H9 (cell line): ENCODE measurements around the gene FCMR. TPM values are rescaled to one million over a fixed set of nuclear protein-coding genes. Genes with fewer than 3 reads are reported as not detected.

Experiments used
- DNase-seq: peaks from one replicate; pipeline ENCODE4 v3.0.0-alpha.2; 2017
- H2AFZ ChIP-seq: one replicate; pipeline ENCODE4 v1.6.1; 2013; ENCODE audit warnings: mild to moderate bottlenecking, low read length, control low read depth, moderate library complexity
- H2AK5ac ChIP-seq: 2 replicates; pipeline ENCODE4 v1.6.1; 2013; ENCODE audit warnings: low read length, control low read depth, mixed read lengths; ENCODE audit not compliant: insufficient read length
- H2BK120ac ChIP-seq: one replicate; pipeline ENCODE4 v1.6.1; 2013; ENCODE audit warnings: low read depth, mild to moderate bottlenecking, low read length, control low read depth, inconsistent platforms; ENCODE audit not compliant: poor library complexity, severe bottlenecking
- H2BK12ac ChIP-seq: 2 replicates; pipeline ENCODE4 v1.6.1; 2013; ENCODE audit warnings: low read length, control low read depth, mixed read lengths, low read depth; ENCODE audit not compliant: insufficient read length
- H2BK15ac ChIP-seq: 2 replicates; pipeline ENCODE4 v1.6.1; 2013; ENCODE audit warnings: low read depth, low read length, control low read depth
- H2BK20ac ChIP-seq: one replicate; pipeline ENCODE4 v1.6.1; 2013; ENCODE audit warnings: low read depth, mild to moderate bottlenecking, low read length, control low read depth, inconsistent platforms; ENCODE audit not compliant: poor library complexity, severe bottlenecking
- H2BK5ac ChIP-seq: 2 replicates; pipeline ENCODE4 v1.6.1; 2013; ENCODE audit warnings: low read length, control low read depth, mixed read lengths; ENCODE audit not compliant: insufficient read length
- H3K14ac ChIP-seq: 2 replicates; pipeline ENCODE4 v1.6.1; 2013; ENCODE audit warnings: low read length, control low read depth; ENCODE audit not compliant: insufficient read depth
- H3K18ac ChIP-seq: 2 replicates; pipeline ENCODE4 v1.6.1; 2013; ENCODE audit warnings: low read depth, mild to moderate bottlenecking, mixed read lengths, low read length, control low read depth; ENCODE audit not compliant: insufficient read length
- H3K23ac ChIP-seq: 2 replicates; pipeline ENCODE4 v1.6.1; 2013; ENCODE audit warnings: low read length, control low read depth, mixed read lengths, low read depth; ENCODE audit not compliant: insufficient read length
- H3K23me2 ChIP-seq: 2 replicates; pipeline ENCODE4 v1.6.1; 2013; ENCODE audit warnings: low read depth, mild to moderate bottlenecking, mixed read lengths, low read length, control low read depth; ENCODE audit not compliant: insufficient read length, poor library complexity, severe bottlenecking
- H3K27ac ChIP-seq: 2 replicates; pipeline ENCODE4 v1.5.1; 2013; ENCODE audit warnings: low read length, control low read depth, mixed read lengths, low read depth; ENCODE audit not compliant: insufficient read length
- H3K27me3 ChIP-seq: 2 replicates; pipeline ENCODE4 v1.6.1; 2013; ENCODE audit warnings: low read length, control low read depth, inconsistent platforms; ENCODE audit not compliant: insufficient read depth
- H3K4ac ChIP-seq: 2 replicates; pipeline ENCODE4 v1.6.1; 2013; ENCODE audit warnings: low read depth, mild to moderate bottlenecking, control low read depth, inconsistent platforms, low read length, moderate library complexity
- H3K4me1 ChIP-seq: 2 replicates; pipeline ENCODE4 v1.6.1; 2013; ENCODE audit warnings: low read length, control low read depth, inconsistent platforms; ENCODE audit not compliant: insufficient read depth
- H3K4me2 ChIP-seq: 2 replicates; pipeline ENCODE4 v1.6.1; 2013; ENCODE audit warnings: low read length, control low read depth, mixed read lengths; ENCODE audit not compliant: insufficient read length, insufficient read depth
- H3K56ac ChIP-seq: 2 replicates; pipeline ENCODE4 v1.6.1; 2013; ENCODE audit warnings: low read depth, mild to moderate bottlenecking, mixed read lengths, low read length, control low read depth; ENCODE audit not compliant: insufficient read length
- H3K79me1 ChIP-seq: 2 replicates; pipeline ENCODE4 v1.6.1; 2013; ENCODE audit warnings: low read depth, mild to moderate bottlenecking, moderate library complexity, low read length, control low read depth, inconsistent platforms; ENCODE audit not compliant: insufficient read depth, poor library complexity, severe bottlenecking
- H3K79me2 ChIP-seq: 2 replicates; pipeline ENCODE4 v1.6.1; 2013; ENCODE audit warnings: low read length, control low read depth, inconsistent platforms; ENCODE audit not compliant: insufficient read depth
- H3K9ac ChIP-seq: 2 replicates; pipeline ENCODE4 v1.6.1; 2013; ENCODE audit warnings: low read length, control low read depth, mixed read lengths; ENCODE audit not compliant: insufficient read length; ENCODE audit errors: extremely low read depth
- H3K9me3 ChIP-seq: one replicate; pipeline ENCODE4 v1.6.1; 2013; ENCODE audit warnings: low read depth, low read length, inconsistent platforms; ENCODE audit not compliant: control insufficient read depth
- H3T11ph ChIP-seq: one replicate; pipeline ENCODE4 v1.6.1; 2013; ENCODE audit warnings: mild to moderate bottlenecking, low read length, control low read depth, inconsistent platforms
- H4K20me1 ChIP-seq: one replicate; pipeline ENCODE4 v1.6.1; 2013; ENCODE audit not compliant: control insufficient read depth, insufficient read length, insufficient read depth
- H4K5ac ChIP-seq: 2 replicates; pipeline ENCODE4 v1.6.1; 2013; ENCODE audit warnings: low read depth, mild to moderate bottlenecking, mixed read lengths, low read length, control low read depth; ENCODE audit not compliant: insufficient read length
- H4K8ac ChIP-seq: replicated peaks from 2 replicates; pipeline ENCODE4 v1.6.1; 2013; ENCODE audit warnings: low read length, control low read depth, mixed read lengths, low read depth; ENCODE audit not compliant: insufficient read length
- H4K91ac ChIP-seq: 2 replicates; pipeline ENCODE4 v1.6.1; 2013; ENCODE audit warnings: low read depth, mild to moderate bottlenecking, moderate library complexity, mixed read lengths, low read length, control low read depth; ENCODE audit not compliant: insufficient read length
- H3K27ac Mint-ChIP-seq, 3 experiments: 2 replicates in 2 of 3; 3 replicates in 1 of 3; pipeline ENCODE4 v1.8.0; 2020 to 2021; ENCODE audit warnings: mixed read lengths in 3 of 3, mild to moderate bottlenecking in 1 of 3, moderate library complexity in 1 of 3
- H3K27me3 Mint-ChIP-seq: 2 replicates; pipeline ENCODE4 v1.8.0; 2021; ENCODE audit warnings: low read depth, mild to moderate bottlenecking, moderate library complexity, mixed read lengths
- H3K36me3 Mint-ChIP-seq, 3 experiments: 2 replicates in 2 of 3; 3 replicates in 1 of 3; pipeline ENCODE4 v1.8.0; 2020 to 2021; ENCODE audit warnings: low read depth in 3 of 3, mixed read lengths in 3 of 3; ENCODE audit not compliant: insufficient read depth in 1 of 3
- H3K4me1 Mint-ChIP-seq, 2 experiments: 2 replicates each; pipeline ENCODE4 v1.8.0; 2020; ENCODE audit warnings: mixed read lengths in 2 of 2
- H3K4me3 Mint-ChIP-seq, 2 experiments: 2 replicates in 1 of 2; 3 replicates in 1 of 2; pipeline ENCODE4 v1.8.0; 2020 to 2021; ENCODE audit warnings: mild to moderate bottlenecking in 2 of 2, mixed read lengths in 2 of 2, moderate library complexity in 1 of 2
- H3K9me3 Mint-ChIP-seq, 2 experiments: 2 replicates in 1 of 2; 3 replicates in 1 of 2; pipeline ENCODE4 v1.8.0; 2020; ENCODE audit warnings: mild to moderate bottlenecking in 2 of 2, mixed read lengths in 2 of 2, moderate library complexity in 1 of 2
- CTCF ChIP-seq: fragments of 200-600 bp; sonication (generic); conservative IDR thresholded peaks from 3 replicates; pipeline ENCODE4 v1.8.0; 2021; ENCODE audit warnings: antibody characterized with exemption, mild to moderate bottlenecking
- total RNA-seq: library from RNA; stranded (reverse); gene quantifications from 2 replicates; pipeline ENCODE4 v1.2.1, GENCODE V29; 2021

Gene FCMR
- total RNA-seq, 1 experiment from 2014 or later, result not detected

GRCh38 chr1:206867716-206868115 is 54.0 kb downstream of the FCMR start:
- Histone ChIP-seq H4K20me1 (no peaks in the 10 kb centered on the region), H3K27ac (no peak overlapping the region), H3K79me1 (no peaks in the 10 kb centered on the region), H3K14ac (no peak overlapping the region), H3K23me2 (no peaks in the 10 kb centered on the region), H3K4ac (no peak overlapping the region), H3K9me3 (no peaks in the 10 kb centered on the region), H2BK20ac (no peak overlapping the region), H2AFZ (no peak overlapping the region), H4K91ac (no peak overlapping the region), H2BK15ac (no peak overlapping the region), H3K4me1 (no peaks in the 10 kb centered on the region), H2BK120ac (no peak overlapping the region), H3K23ac (no peak overlapping the region), H2BK12ac (no peak overlapping the region), H4K5ac (no peak overlapping the region), H3T11ph (no peak overlapping the region), H3K4me2 (no peak overlapping the region), H3K9ac (no peak overlapping the region), H3K56ac (no peak overlapping the region), H3K79me2 (0 out of 2 replicates have a peak, but pooled peaks cover 1% of the 10 kb centered on the region), H2BK5ac (no peak overlapping the region), H3K18ac (no peak overlapping the region), H2AK5ac (no peak overlapping the region), H3K27me3 (no peaks in the 10 kb centered on the region), H4K8ac (no peak overlapping the region)
- H3K36me3 Mint-ChIP-seq, result no peaks in the 10 kb centered on the region
- no peaks in the 10 kb centered on the region; a peak in 1 of 5 replicates for H3K9me3 Mint-ChIP-seq
- H3K4me3 Mint-ChIP-seq, result no peak overlapping the region
- H3K4me1 Mint-ChIP-seq, result no peaks in the 10 kb centered on the region; a peak in 1 of 4 replicates
- peaks cover 37% of the 10 kb centered on the region for H3K27me3 Mint-ChIP-seq
- no peak for TF ChIP-seq CTCF
- no peak overlapping the region for H3K27ac Mint-ChIP-seq
- no peak for DNase-seq
